ENCODE results near the gene BTN1A1. TPM values are rescaled to one million over a fixed set of nuclear protein-coding genes. Genes with fewer than 3 reads are reported as not detected.

The BTN1A1 gene
- total RNA-seq, 1 experiment from 2014 or later, result 0.10 TPM

- no peak for DNase-seq (ENCODE audit: low read depth, low spot score)
- in situ Hi-C loops (cut with HindIII; ENCODE audit: low pct_unique_long_range_greater_than_20kb, low sequenced_read_pairs), result no loop called here
Observed at GRCh38 chr6:26525838-26526237, 25.7 kb downstream of the BTN1A1 start.

GRCh38 chr6:26526928-26527327, 26.8 kb downstream of the BTN1A1 start:
- Histone ChIP-seq H3K36me3 (ENCODE audit: control insufficient read depth, insufficient read depth, low read length) (no peaks in the 10 kb centered on the region), H3K9me3 (ENCODE audit: control insufficient read depth, insufficient read depth, low read depth, low read length) (no peaks in the 10 kb centered on the region), H3K27ac (ENCODE audit: low read length) (no peak overlapping the region), H3K4me3 (ENCODE audit: low read depth in 2 of 2, low read length in 2 of 2) (no peak overlapping the region), H3K4me1 (ENCODE audit: control insufficient read depth, insufficient read depth, low read length) (peaks cover 4% of the 10 kb centered on the region; the same call in 1 of the 2 replicates), H3K27me3 (ENCODE audit: control insufficient read depth, insufficient read depth, low read length) (no peaks in the 10 kb centered on the region)
- ATAC-seq, result no peak
- ChIA-PET CTCF (interaction anchor here (0.6 kb wide), 1 partner anchor 181 kb away, joined by 4 read pairs; no protein-coding TSS in a partner anchor), POLR2A (no interaction called here)
- intact Hi-C loops (cut with micrococcal nuclease; ENCODE audit: unreplicated experiment), result no loop called here
- TF ChIP-seq TCF7L2 (IDR thresholded peaks at IDR 0.05; ENCODE audit: low read depth, low read length) (no peak), CTCF (IDR thresholded peaks at IDR 0.05) (no peak), SIN3A (IDR thresholded peaks at IDR 0.05; ENCODE audit: borderline replicate concordance, insufficient read depth, low read depth, low read length) (no peak), POLR2AphosphoS5 (IDR thresholded peaks at IDR 0.05; ENCODE audit: low read depth, low read length) (no peak)
- TF ChIP-seq, protein P1, sequence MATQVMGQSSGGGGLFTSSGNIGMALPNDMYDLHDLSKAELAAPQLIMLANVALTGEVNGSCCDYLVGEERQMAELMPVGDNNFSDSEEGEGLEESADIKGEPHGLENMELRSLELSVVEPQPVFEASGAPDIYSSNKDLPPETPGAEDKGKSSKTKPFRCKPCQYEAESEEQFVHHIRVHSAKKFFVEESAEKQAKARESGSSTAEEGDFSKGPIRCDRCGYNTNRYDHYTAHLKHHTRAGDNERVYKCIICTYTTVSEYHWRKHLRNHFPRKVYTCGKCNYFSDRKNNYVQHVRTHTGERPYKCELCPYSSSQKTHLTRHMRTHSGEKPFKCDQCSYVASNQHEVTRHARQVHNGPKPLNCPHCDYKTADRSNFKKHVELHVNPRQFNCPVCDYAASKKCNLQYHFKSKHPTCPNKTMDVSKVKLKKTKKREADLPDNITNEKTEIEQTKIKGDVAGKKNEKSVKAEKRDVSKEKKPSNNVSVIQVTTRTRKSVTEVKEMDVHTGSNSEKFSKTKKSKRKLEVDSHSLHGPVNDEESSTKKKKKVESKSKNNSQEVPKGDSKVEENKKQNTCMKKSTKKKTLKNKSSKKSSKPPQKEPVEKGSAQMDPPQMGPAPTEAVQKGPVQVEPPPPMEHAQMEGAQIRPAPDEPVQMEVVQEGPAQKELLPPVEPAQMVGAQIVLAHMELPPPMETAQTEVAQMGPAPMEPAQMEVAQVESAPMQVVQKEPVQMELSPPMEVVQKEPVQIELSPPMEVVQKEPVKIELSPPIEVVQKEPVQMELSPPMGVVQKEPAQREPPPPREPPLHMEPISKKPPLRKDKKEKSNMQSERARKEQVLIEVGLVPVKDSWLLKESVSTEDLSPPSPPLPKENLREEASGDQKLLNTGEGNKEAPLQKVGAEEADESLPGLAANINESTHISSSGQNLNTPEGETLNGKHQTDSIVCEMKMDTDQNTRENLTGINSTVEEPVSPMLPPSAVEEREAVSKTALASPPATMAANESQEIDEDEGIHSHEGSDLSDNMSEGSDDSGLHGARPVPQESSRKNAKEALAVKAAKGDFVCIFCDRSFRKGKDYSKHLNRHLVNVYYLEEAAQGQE (IDR thresholded peaks at IDR 0.05; ENCODE audit: insufficient read depth in 1 of 2, low read depth in 2 of 2, low read length in 1 of 2), result no peak
- no peak for DNase-seq (ENCODE audit: low read depth, low spot score)
- no TSS peak for BruUV-seq (replicated peaks)
- in situ Hi-C loops (cut with HindIII; ENCODE audit: low pct_unique_long_range_greater_than_20kb, low sequenced_read_pairs), result no loop called here

More at GRCh38 chr6:26525838-26526237, 25.7 kb downstream of the BTN1A1 start:
- peaks cover 4% of the 10 kb centered on the region; the same call in 1 of the 2 replicates for H3K4me1 ChIP-seq (ENCODE audit: control insufficient read depth, insufficient read depth, low read length)
- TF ChIP-seq SIN3A (IDR thresholded peaks at IDR 0.05; ENCODE audit: borderline replicate concordance, insufficient read depth, low read depth, low read length), result no peak
- no peak for TF ChIP-seq TCF7L2 (IDR thresholded peaks at IDR 0.05; ENCODE audit: low read depth, low read length)
- TF ChIP-seq, protein P1 (IDR thresholded peaks at IDR 0.05; ENCODE audit: insufficient read depth in 1 of 2, low read depth in 2 of 2, low read length in 1 of 2), result no peak
- TF ChIP-seq POLR2AphosphoS5 (IDR thresholded peaks at IDR 0.05; ENCODE audit: low read depth, low read length), result no peak
- no peak for TF ChIP-seq CTCF (IDR thresholded peaks at IDR 0.05)
- no peaks in the 10 kb centered on the region for H3K36me3 ChIP-seq (ENCODE audit: control insufficient read depth, insufficient read depth, low read length)
- H3K9me3 ChIP-seq (ENCODE audit: control insufficient read depth, insufficient read depth, low read depth, low read length), result no peaks in the 10 kb centered on the region
- ChIA-PET CTCF (no interaction called here), POLR2A (no interaction called here)
- ATAC-seq, result no peak
- intact Hi-C loops (cut with micrococcal nuclease; ENCODE audit: unreplicated experiment), result no loop called here
- no TSS peak for BruUV-seq (replicated peaks)
- no peaks in the 10 kb centered on the region for H3K27me3 ChIP-seq (ENCODE audit: control insufficient read depth, insufficient read depth, low read length)
- H3K4me3 ChIP-seq (ENCODE audit: low read depth in 2 of 2, low read length in 2 of 2), result no peak overlapping the region
- no peak overlapping the region for H3K27ac ChIP-seq (ENCODE audit: low read length)

Data from Panc1 (cell line).